Measurements from ENCODE around the gene MBNL2. TPM values are rescaled to one million over a fixed set of nuclear protein-coding genes. Genes with fewer than 3 reads are reported as not detected.

Gene MBNL2
- total and polyA plus RNA-seq, 10 of the 15 experiments (the other 5 are each of a cell fraction or from before 2014, with no cell fraction given), result 1.6 to 9.7 (median 6.7) TPM

GRCh38 chr13:97346097-97346496 is 124.0 kb downstream of the MBNL2 start (continued):
- no peak for TF ChIP-seq ZNF592 (IDR thresholded peaks at IDR 0.05)

- peaks cover 0 to 5% of the 10 kb centered on the region in 2 experiments; a peak in 1 of 4 replicates for H3K36me3 ChIP-seq (ENCODE audit: control insufficient read depth in 2 of 2, insufficient read depth in 2 of 2, low read length in 1 of 2)
- ATAC-seq (no peak), DNase-seq (ENCODE audit: low read depth, low spot score) (no peak), FAIRE-seq (no peak)
- RAD21 ChIA-PET (ENCODE audit: unreplicated experiment), result no interaction called here
- no peak overlapping the region for H2AFZ ChIP-seq (ENCODE audit: control insufficient read depth, low read depth, low read length)
- H3K27me3 ChIP-seq (replicated peaks in 1 of 2; ENCODE audit: control insufficient read depth in 2 of 2, insufficient read depth in 2 of 2, low read length in 1 of 2), result no peaks in the 10 kb centered on the region
- in situ Hi-C loops (cut with MboI) (no loop called here), intact Hi-C loops (cut with micrococcal nuclease; ENCODE audit: unreplicated experiment) (no loop called here)
- H3K9me3 ChIP-seq (replicated peaks; ENCODE audit: control insufficient read depth, insufficient read depth, low read length), result no peaks in the 10 kb centered on the region
- H3K4me1 ChIP-seq (ENCODE audit: control insufficient read depth, insufficient read depth, low read length), result no peaks in the 10 kb centered on the region
- BruUV-seq (replicated peaks), result no TSS peak
- H3K9ac ChIP-seq (ENCODE audit: control insufficient read depth, insufficient read depth, low read length), result no peak overlapping the region
- CTCF ChIA-PET, result interaction anchor here (0.6 to 10.7 kb wide), 2 partner anchors 9 to 237 kb away, joined by 3 to 96 read pairs; no protein-coding TSS in a partner anchor
- POLR2A ChIA-PET, result no interaction called here
- H3K4me2 ChIP-seq (ENCODE audit: control insufficient read depth, insufficient read depth), result no peak overlapping the region
- H4K20me1 ChIP-seq (ENCODE audit: control insufficient read depth, insufficient read depth), result no peaks in the 10 kb centered on the region
- no peaks in the 10 kb centered on the region for H3K79me2 ChIP-seq (ENCODE audit: control insufficient read depth, insufficient read depth, low read length)
- 98% methylated on average over 36 of the region's 39 CpGs for WGBS (ENCODE audit: insufficient coverage, insufficient replicate concordance, low lambda C conversion rate, missing lambda C conversion rate)
- H3K4me3 ChIP-seq, result no peak overlapping the region
- SMC1A ChIA-PET (ENCODE audit: uncharacterized antibody, unreplicated experiment), result interaction anchor here (0.7 to 1.1 kb wide), 2 partner anchors 113 to 122 kb away, joined by 3 read pairs; no protein-coding TSS in a partner anchor
- H3K27ac ChIP-seq (ENCODE audit: control insufficient read depth, insufficient read depth), result no peak overlapping the region
- TF ChIP-seq SKIL (IDR thresholded peaks at IDR 0.05; ENCODE audit: low read depth, poor library complexity, severe bottlenecking) (no peak), ZNF622 (IDR thresholded peaks at IDR 0.05) (no peak), WRNIP1 (IDR thresholded peaks at IDR 0.05; ENCODE audit: borderline replicate concordance, low read depth, low read length) (no peak), BCLAF1 (IDR thresholded peaks at IDR 0.05) (no peak), MXI1 (IDR thresholded peaks at IDR 0.05; ENCODE audit: low read depth, low read length) (no peak), MLLT1 (IDR thresholded peaks at IDR 0.05) (no peak), IKZF2 (IDR thresholded peaks at IDR 0.05) (no peak), CBFB (IDR thresholded peaks at IDR 0.05; ENCODE audit: low read depth) (no peak), MYB (IDR thresholded peaks at IDR 0.05; ENCODE audit: borderline replicate concordance, low read depth, low read length) (no peak)
These were observed 124.6 kb downstream of the MBNL2 start for GRCh38 chr13:97346561-97347254.

All from GM12878 (cell line).